T-helper 2 cell treated with Interferon-gamma antibody and Interleukin-4, amounts not matched to agents 5 μg/mL and 100 μg/mL, for 36 hours (primary cell): ENCODE data around the gene HOXD11.
A peak's percentile ranks its signal among the peaks of the same experiment; 100 is the strongest.

Experiments used
- DNase-seq: peaks from one replicate; pipeline ENCODE4 v3.0.0; 2021; ENCODE audit warnings: low spot score
- H3K27ac Mint-ChIP-seq: one replicate; pipeline ENCODE4 v1.8.0; 2021; ENCODE audit warnings: mild to moderate bottlenecking, mixed read lengths
- H3K27me3 Mint-ChIP-seq: one replicate; pipeline ENCODE4 v1.8.0; 2021; ENCODE audit warnings: low read depth, mixed read lengths
- H3K36me3 Mint-ChIP-seq: one replicate; pipeline ENCODE4 v1.8.0; 2021; ENCODE audit warnings: low read depth, mixed read lengths
- H3K4me1 Mint-ChIP-seq: one replicate; pipeline ENCODE4 v1.8.0; 2021; ENCODE audit warnings: low read depth, mixed read lengths
- H3K4me3 Mint-ChIP-seq: one replicate; pipeline ENCODE4 v1.8.0; 2022; ENCODE audit warnings: mild to moderate bottlenecking, moderate library complexity, mixed read lengths
- H3K9me3 Mint-ChIP-seq: one replicate; pipeline ENCODE4 v1.8.0; 2021; ENCODE audit warnings: mixed read lengths

Gene HOXD11

GRCh38 chr2:176114120-176114929, 7.2 kb downstream of the HOXD11 start:
- peaks cover 92% of the 10 kb centered on the region for H3K27me3 Mint-ChIP-seq
- peaks cover 3% of the 10 kb centered on the region for H3K36me3 Mint-ChIP-seq
- peaks cover 2% of the 10 kb centered on the region for H3K9me3 Mint-ChIP-seq
- H3K4me3 Mint-ChIP-seq: no peak overlapping the region
- DNase-seq: no peak
- no peak overlapping the region for H3K27ac Mint-ChIP-seq
- H3K4me1 Mint-ChIP-seq: peaks cover 4% of the 10 kb centered on the region

- Mint-ChIP-seq H3K36me3 (peaks cover 3% of the 10 kb centered on the region), H3K27me3 (peaks cover 92% of the 10 kb centered on the region), H3K4me3 (no peak overlapping the region), H3K9me3 (no peaks in the 10 kb centered on the region), H3K4me1 (peaks cover 3% of the 10 kb centered on the region), H3K27ac (no peak overlapping the region)
- no peak for DNase-seq
Measured at GRCh38 chr2:176114930-176115625, 8.0 kb downstream of the HOXD11 start.

GRCh38 chr2:176115883-176116813, 9.1 kb downstream of the HOXD11 start, which contains the start of gene HOXD10:
Gene HOXD10, plus strand, starts transcription at chr2:176116778. Its CDS starts 56 bp downstream, at chr2:176116834.
- H3K9me3 Mint-ChIP-seq: no peaks in the 10 kb centered on the region
- H3K36me3 Mint-ChIP-seq: peaks cover 3% of the 10 kb centered on the region
- peak within 1 kb of the TSS; percentile 21 for H3K27ac Mint-ChIP-seq
- H3K4me1 Mint-ChIP-seq: peaks cover 3% of the 10 kb centered on the region
- DNase-seq: no peak
- H3K27me3 Mint-ChIP-seq: peaks cover 93% of the 10 kb centered on the region
- no peak within 1 kb of the TSS for H3K4me3 Mint-ChIP-seq

- peak overlapping the region; percentile 21 for H3K27ac Mint-ChIP-seq
- no peak overlapping the region for H3K4me3 Mint-ChIP-seq
- H3K36me3 Mint-ChIP-seq: peaks cover 3% of the 10 kb centered on the region
- no peaks in the 10 kb centered on the region for H3K9me3 Mint-ChIP-seq
- H3K27me3 Mint-ChIP-seq: peaks cover 87% of the 10 kb centered on the region
- no peak for DNase-seq
- H3K4me1 Mint-ChIP-seq: peaks cover 3% of the 10 kb centered on the region
Measured at GRCh38 chr2:176117162-176117822, 10.2 kb downstream of the HOXD11 start.

GRCh38 chr2:176117823-176118371, 10.8 kb downstream of the HOXD11 start:
- H3K36me3 Mint-ChIP-seq: peaks cover 3% of the 10 kb centered on the region
- no peak for DNase-seq
- no peaks in the 10 kb centered on the region for H3K9me3 Mint-ChIP-seq
- no peak overlapping the region for H3K27ac Mint-ChIP-seq
- H3K27me3 Mint-ChIP-seq: peaks cover 84% of the 10 kb centered on the region
- H3K4me3 Mint-ChIP-seq: no peak overlapping the region
- peaks cover 3% of the 10 kb centered on the region for H3K4me1 Mint-ChIP-seq

- peaks cover 3% of the 10 kb centered on the region for H3K4me1 Mint-ChIP-seq
- H3K27ac Mint-ChIP-seq: no peak overlapping the region
- peaks cover 3% of the 10 kb centered on the region for H3K36me3 Mint-ChIP-seq
- H3K9me3 Mint-ChIP-seq: no peaks in the 10 kb centered on the region
- no peak for DNase-seq
- H3K27me3 Mint-ChIP-seq: peaks cover 82% of the 10 kb centered on the region
- H3K4me3 Mint-ChIP-seq: no peak overlapping the region
Measured at GRCh38 chr2:176118601-176119339, 11.7 kb downstream of the HOXD11 start.

- no peak overlapping the region for H3K4me3 Mint-ChIP-seq
- DNase-seq: no peak
- peaks cover 3% of the 10 kb centered on the region for H3K36me3 Mint-ChIP-seq
- peaks cover 84% of the 10 kb centered on the region for H3K27me3 Mint-ChIP-seq
- H3K27ac Mint-ChIP-seq: no peak overlapping the region
- no peaks in the 10 kb centered on the region for H3K9me3 Mint-ChIP-seq
- peaks cover 3% of the 10 kb centered on the region for H3K4me1 Mint-ChIP-seq
Measured at GRCh38 chr2:176120364-176121189, 13.5 kb downstream of the HOXD11 start.

GRCh38 chr2:176121190-176122051, 14.3 kb downstream of the HOXD11 start:
- H3K9me3 Mint-ChIP-seq: no peaks in the 10 kb centered on the region
- H3K4me1 Mint-ChIP-seq: peaks cover 3% of the 10 kb centered on the region
- H3K27ac Mint-ChIP-seq: peak overlapping the region; percentile 57
- H3K36me3 Mint-ChIP-seq: peaks cover 3% of the 10 kb centered on the region
- H3K27me3 Mint-ChIP-seq: peaks cover 84% of the 10 kb centered on the region
- DNase-seq: no peak
- H3K4me3 Mint-ChIP-seq: no peak overlapping the region

GRCh38 chr2:176122052-176122682, 15.1 kb downstream of the HOXD11 start:
- peaks cover 3% of the 10 kb centered on the region for H3K4me1 Mint-ChIP-seq
- peaks cover 84% of the 10 kb centered on the region for H3K27me3 Mint-ChIP-seq
- no peaks in the 10 kb centered on the region for H3K9me3 Mint-ChIP-seq
- peak overlapping the region; percentile 41 for H3K27ac Mint-ChIP-seq
- H3K4me3 Mint-ChIP-seq: no peak overlapping the region
- DNase-seq: no peak
- no peaks in the 10 kb centered on the region for H3K36me3 Mint-ChIP-seq

GRCh38 chr2:176122683-176123410, 15.8 kb downstream of the HOXD11 start, which contains the start of gene HOXD9:
Gene HOXD9, plus strand, starts transcription at chr2:176122719. Its CDS starts 50 bp downstream, at chr2:176122769.
- Mint-ChIP-seq H3K4me3 (no peak within 1 kb of the TSS), H3K27me3 (peaks cover 85% of the 10 kb centered on the region), H3K36me3 (no peaks in the 10 kb centered on the region), H3K27ac (peak within 1 kb of the TSS; percentile 76), H3K9me3 (no peaks in the 10 kb centered on the region), H3K4me1 (peaks cover 3% of the 10 kb centered on the region)
- no peak for DNase-seq
